Central memory CD8-positive, alpha-beta T cell (primary cell): ENCODE results near the gene IL17F.
"Not testable (repeated sequence)": the region's sequence is repeated elsewhere in the genome, so short reads cannot be mapped to it uniquely, and the experiment has no call there.

Experiments
- ATAC-seq: fragments of 150-1000 bp; cut with Tn5 transposase; replicated peaks from 2 replicates; pipeline ENCODE4 v1.10.0; 2022; ENCODE audit warnings: mild to moderate bottlenecking, moderate FRiP score, moderate number of reproducible peaks; ENCODE audit not compliant: poor library complexity, severe bottlenecking; ENCODE audit errors: extremely low read depth
- DNase-seq, 2 donors: peaks; one replicate each; pipeline ENCODE4 v3.0.0; 2021; ENCODE audit warnings: low spot score in 2 of 2
- H3K27ac Mint-ChIP-seq: one replicate; pipeline ENCODE4 v1.8.0; 2022; ENCODE audit warnings: low read depth, mild to moderate bottlenecking, moderate library complexity, mixed read lengths
- H3K27me3 Mint-ChIP-seq: one replicate; pipeline ENCODE4 v1.8.0; 2022; ENCODE audit warnings: mixed read lengths
- H3K36me3 Mint-ChIP-seq: one replicate; pipeline ENCODE4 v1.8.0; 2022; ENCODE audit warnings: mild to moderate bottlenecking, moderate library complexity, mixed read lengths; ENCODE audit not compliant: insufficient read depth
- H3K4me1 Mint-ChIP-seq: one replicate; pipeline ENCODE4 v1.8.0; 2022; ENCODE audit warnings: mixed read lengths
- H3K4me3 Mint-ChIP-seq: one replicate; pipeline ENCODE4 v1.8.0; 2022; ENCODE audit warnings: mild to moderate bottlenecking, moderate library complexity, mixed read lengths
- H3K9me3 Mint-ChIP-seq: one replicate; pipeline ENCODE4 v1.8.0; 2022; ENCODE audit warnings: mixed read lengths

Gene IL17F

DNA sequence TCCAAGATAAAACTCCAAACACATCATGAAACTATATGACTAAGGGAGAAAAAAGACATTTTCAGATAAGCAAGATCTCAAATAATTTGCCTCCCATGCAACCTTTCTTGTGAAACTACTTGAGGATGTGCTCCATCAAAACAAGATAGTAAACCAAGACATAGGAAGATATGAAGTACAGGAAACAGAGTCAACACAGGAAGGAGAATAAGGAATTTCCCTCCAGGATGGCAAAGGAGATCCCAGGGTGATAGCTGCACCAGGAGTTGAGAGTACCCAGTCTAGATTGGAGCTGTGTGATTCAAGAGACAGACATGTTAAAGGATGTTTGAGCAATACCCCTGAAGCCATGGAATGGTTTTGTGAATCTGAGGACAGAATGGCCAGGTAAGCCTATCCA is 42.8 kb downstream of the IL17F start:
- DNase-seq (no peak), ATAC-seq (no peak)
- Mint-ChIP-seq H3K9me3 (peaks cover 14% of the 10 kb centered on the region), H3K27me3 (peaks cover 64% of the 10 kb centered on the region), H3K4me1 (no peaks in the 10 kb centered on the region), H3K27ac (no peak overlapping the region), H3K36me3 (no peaks in the 10 kb centered on the region), H3K4me3 (no peak overlapping the region)

DNA sequence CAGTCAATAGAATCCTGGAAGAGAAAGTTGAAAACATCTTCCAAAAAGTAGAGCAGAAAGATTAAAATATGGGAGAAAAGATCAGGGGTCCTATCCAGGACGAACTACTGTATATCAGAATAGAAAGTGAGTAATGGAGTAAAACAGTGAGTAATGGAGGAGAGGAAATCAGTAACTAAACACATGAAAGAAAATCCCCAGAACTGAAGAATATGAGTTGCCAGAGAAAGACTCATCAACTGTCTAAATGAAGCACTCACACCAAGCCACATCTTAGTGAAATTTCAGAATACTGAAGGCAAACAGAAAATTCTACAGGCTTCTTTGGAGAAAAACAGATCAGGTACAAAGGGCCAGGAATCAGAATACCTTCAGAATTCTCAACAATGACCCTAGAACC is 43.3 kb downstream of the IL17F start:
- H3K4me1 Mint-ChIP-seq: no peaks in the 10 kb centered on the region
- peaks cover 14% of the 10 kb centered on the region for H3K9me3 Mint-ChIP-seq
- no peak overlapping the region for H3K4me3 Mint-ChIP-seq
- H3K36me3 Mint-ChIP-seq: no peaks in the 10 kb centered on the region
- DNase-seq (no peak), ATAC-seq (no peak)
- no peak overlapping the region for H3K27ac Mint-ChIP-seq
- H3K27me3 Mint-ChIP-seq: peaks cover 64% of the 10 kb centered on the region

DNA sequence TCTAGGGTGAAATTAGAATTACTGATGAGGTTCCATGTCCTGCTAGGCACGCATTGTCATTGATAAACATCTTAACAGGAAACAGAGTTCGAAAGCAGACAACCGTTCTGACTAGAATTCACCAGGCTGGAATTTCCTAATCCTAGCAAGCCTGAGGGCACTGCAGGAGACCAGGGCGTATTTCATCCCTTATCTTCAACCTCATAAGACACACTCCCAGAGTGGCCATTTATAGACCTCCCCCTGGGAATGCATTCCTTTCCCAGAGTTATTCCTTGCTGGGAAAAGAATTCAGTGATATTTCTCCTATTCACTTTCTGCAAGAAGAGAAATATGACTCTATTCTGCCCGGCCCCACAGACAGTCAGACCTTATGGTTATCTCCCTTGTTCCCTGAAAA is 44.2 kb downstream of the IL17F start:
- Mint-ChIP-seq H3K27me3 (peaks cover 71% of the 10 kb centered on the region), H3K9me3 (peaks cover 14% of the 10 kb centered on the region)
- H3K4me1 Mint-ChIP-seq, DNase-seq, H3K27ac Mint-ChIP-seq, H3K4me3 Mint-ChIP-seq, H3K36me3 Mint-ChIP-seq, ATAC-seq: not testable (repeated sequence)

DNA sequence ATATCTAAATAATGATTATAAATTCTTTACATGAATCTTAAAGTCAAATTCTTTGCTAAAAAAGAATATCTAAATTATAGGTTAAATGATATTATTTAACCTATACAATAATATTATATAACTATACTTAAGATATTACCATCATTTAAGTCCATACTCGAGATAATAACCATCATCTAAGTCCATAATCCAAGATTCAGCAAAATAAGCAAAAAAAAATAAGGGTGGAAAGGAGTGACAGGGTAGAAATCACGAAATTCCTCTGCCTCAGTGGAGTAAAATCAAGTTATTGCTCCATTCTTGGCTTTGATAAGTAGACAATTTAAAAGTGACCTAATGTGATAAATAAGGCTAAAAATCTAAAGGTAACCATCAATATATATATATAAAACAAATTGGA is 48.4 kb downstream of the IL17F start:
- no peaks in the 10 kb centered on the region for H3K36me3 Mint-ChIP-seq
- no peak overlapping the region for H3K27ac Mint-ChIP-seq
- no peaks in the 10 kb centered on the region for H3K4me1 Mint-ChIP-seq
- no peak overlapping the region for H3K4me3 Mint-ChIP-seq
- peaks cover 76% of the 10 kb centered on the region for H3K27me3 Mint-ChIP-seq
- ATAC-seq: no peak
- H3K9me3 Mint-ChIP-seq: peaks cover 14% of the 10 kb centered on the region
- DNase-seq: no peak

DNA sequence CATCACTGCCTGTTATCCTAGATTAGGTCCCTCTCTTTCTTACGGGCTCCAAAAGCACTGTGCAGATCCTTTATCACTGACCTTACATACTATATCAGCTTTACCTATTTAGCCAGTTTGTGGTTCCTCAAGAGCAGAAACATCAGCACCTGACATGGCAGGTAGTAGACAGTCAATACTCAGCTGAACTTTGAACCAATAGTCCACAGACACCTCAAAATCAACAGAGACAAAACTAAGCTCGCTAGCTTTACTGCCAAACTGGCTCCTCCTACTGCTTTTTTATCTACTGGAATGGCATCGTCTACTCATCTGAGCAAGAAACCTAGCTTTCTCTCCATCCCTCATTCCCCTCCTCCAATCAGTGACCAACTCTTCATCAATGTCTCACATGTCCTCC is 52.5 kb downstream of the IL17F start:
- Mint-ChIP-seq H3K36me3 (no peaks in the 10 kb centered on the region), H3K27me3 (peaks cover 71% of the 10 kb centered on the region), H3K4me1 (no peaks in the 10 kb centered on the region), H3K27ac (no peak overlapping the region), H3K4me3 (no peak overlapping the region), H3K9me3 (no peaks in the 10 kb centered on the region)
- DNase-seq (no peak), ATAC-seq (no peak)

DNA sequence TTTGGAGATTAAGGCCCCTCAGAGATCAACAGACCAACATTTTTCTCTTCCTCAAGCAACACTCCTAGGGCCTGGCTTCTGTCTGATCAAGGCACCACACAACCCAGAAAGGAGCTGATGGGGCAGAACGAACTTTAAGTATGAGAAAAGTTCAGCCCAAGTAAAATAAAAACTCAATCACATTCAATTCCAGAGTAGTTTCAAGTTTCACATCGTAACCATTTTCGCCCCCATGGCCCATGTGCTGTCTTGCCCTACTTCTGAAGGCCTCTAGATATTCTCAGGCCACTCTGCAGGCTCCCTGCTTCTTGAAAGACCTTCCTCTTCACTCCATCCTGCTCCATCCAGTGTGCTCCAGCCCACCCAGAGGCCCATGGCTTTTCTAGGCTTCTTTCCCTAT is 53.9 kb downstream of the IL17F start:
- H3K4me3 Mint-ChIP-seq: no peak overlapping the region
- H3K9me3 Mint-ChIP-seq: no peaks in the 10 kb centered on the region
- no peak for DNase-seq
- no peak overlapping the region for H3K27ac Mint-ChIP-seq
- peaks cover 80% of the 10 kb centered on the region for H3K27me3 Mint-ChIP-seq
- peaks cover 2% of the 10 kb centered on the region for H3K36me3 Mint-ChIP-seq
- H3K4me1 Mint-ChIP-seq: no peaks in the 10 kb centered on the region
- no peak for ATAC-seq

DNA sequence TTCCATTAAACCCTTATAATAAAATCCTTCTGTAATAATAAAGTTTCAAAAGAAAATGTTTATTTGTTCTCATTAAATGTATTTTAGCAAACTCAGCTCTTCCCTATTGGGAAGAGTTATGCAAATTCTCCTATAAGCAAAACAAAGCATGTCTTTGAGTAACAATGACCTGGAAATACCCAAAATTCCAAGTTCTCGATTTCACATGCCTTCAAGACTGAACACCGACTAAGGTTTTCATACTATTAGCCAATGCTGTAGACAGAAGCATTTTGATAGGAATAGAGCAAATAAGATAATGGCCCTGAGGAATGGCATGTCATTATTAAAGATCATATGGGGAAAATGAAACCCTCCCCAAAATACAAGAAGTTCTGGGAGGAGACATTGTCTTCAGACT is 54.3 kb downstream of the IL17F start:
- no peaks in the 10 kb centered on the region for H3K4me1 Mint-ChIP-seq
- no peak for DNase-seq
- no peak overlapping the region for H3K4me3 Mint-ChIP-seq
- peaks cover 2% of the 10 kb centered on the region for H3K36me3 Mint-ChIP-seq
- peaks cover 80% of the 10 kb centered on the region for H3K27me3 Mint-ChIP-seq
- H3K9me3 Mint-ChIP-seq: no peaks in the 10 kb centered on the region
- H3K27ac Mint-ChIP-seq: no peak overlapping the region
- no peak for ATAC-seq

DNA sequence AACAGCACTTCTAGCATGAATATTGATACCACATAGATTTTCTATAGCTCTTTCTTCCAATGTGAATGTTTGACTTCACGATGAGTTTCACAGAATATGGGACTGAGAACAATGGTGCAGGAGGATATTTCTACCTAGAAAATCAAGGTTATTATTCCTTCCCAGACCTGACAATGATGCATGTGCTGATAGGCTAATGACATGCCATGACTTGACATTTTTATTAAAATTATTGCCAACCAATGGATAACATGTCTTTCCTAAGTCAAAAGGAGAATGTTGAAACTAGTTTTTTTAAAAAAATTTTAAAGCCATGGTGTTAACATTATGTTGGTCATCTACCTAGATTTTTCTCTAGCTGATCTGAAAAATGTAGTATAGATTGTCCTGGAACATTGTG is 57.2 kb downstream of the IL17F start:
- Mint-ChIP-seq H3K9me3 (no peaks in the 10 kb centered on the region), H3K27me3 (peaks cover 87% of the 10 kb centered on the region), H3K4me1 (no peaks in the 10 kb centered on the region), H3K36me3 (peaks cover 2% of the 10 kb centered on the region), H3K4me3 (no peak overlapping the region), H3K27ac (no peak overlapping the region)
- DNase-seq: no peak
- no peak for ATAC-seq
